Central memory CD8-positive, alpha-beta T cell (primary cell): ENCODE measurements around the gene WDR45B.
A peak's percentile ranks its signal among the peaks of the same experiment; 100 is the strongest.

ENCODE experiments used
- ATAC-seq: fragments of 150-1000 bp; cut with Tn5 transposase; replicated peaks from 2 replicates; pipeline ENCODE4 v1.10.0; 2022; ENCODE audit warnings: mild to moderate bottlenecking, moderate FRiP score, moderate number of reproducible peaks; ENCODE audit not compliant: poor library complexity, severe bottlenecking; ENCODE audit errors: extremely low read depth
- DNase-seq, 2 donors: peaks; one replicate each; pipeline ENCODE4 v3.0.0; 2021; ENCODE audit warnings: low spot score in 2 of 2
- H3K27ac Mint-ChIP-seq: one replicate; pipeline ENCODE4 v1.8.0; 2022; ENCODE audit warnings: low read depth, mild to moderate bottlenecking, moderate library complexity, mixed read lengths
- H3K27me3 Mint-ChIP-seq: one replicate; pipeline ENCODE4 v1.8.0; 2022; ENCODE audit warnings: mixed read lengths
- H3K36me3 Mint-ChIP-seq: one replicate; pipeline ENCODE4 v1.8.0; 2022; ENCODE audit warnings: mild to moderate bottlenecking, moderate library complexity, mixed read lengths; ENCODE audit not compliant: insufficient read depth
- H3K4me1 Mint-ChIP-seq: one replicate; pipeline ENCODE4 v1.8.0; 2022; ENCODE audit warnings: mixed read lengths
- H3K4me3 Mint-ChIP-seq: one replicate; pipeline ENCODE4 v1.8.0; 2022; ENCODE audit warnings: mild to moderate bottlenecking, moderate library complexity, mixed read lengths
- H3K9me3 Mint-ChIP-seq: one replicate; pipeline ENCODE4 v1.8.0; 2022; ENCODE audit warnings: mixed read lengths

WDR45B gene

GRCh38 chr17:82596837-82597672 lies 51.2 kb downstream of the WDR45B start:
- Mint-ChIP-seq H3K4me1 (peaks cover 21% of the 10 kb centered on the region), H3K27ac (peak overlapping the region; percentile 77), H3K9me3 (no peaks in the 10 kb centered on the region), H3K4me3 (no peak overlapping the region), H3K27me3 (no peaks in the 10 kb centered on the region), H3K36me3 (peaks cover 22% of the 10 kb centered on the region)
- no peak for ATAC-seq
- DNase-seq: no peak

GRCh38 chr17:82596296-82596695 lies 51.9 kb downstream of the WDR45B start:
- Mint-ChIP-seq H3K27me3 (no peaks in the 10 kb centered on the region), H3K4me1 (peaks cover 28% of the 10 kb centered on the region), H3K9me3 (no peaks in the 10 kb centered on the region), H3K36me3 (peaks cover 20% of the 10 kb centered on the region), H3K27ac (no peak overlapping the region), H3K4me3 (no peak overlapping the region)
- ATAC-seq (no peak), DNase-seq (no peak)

DNA sequence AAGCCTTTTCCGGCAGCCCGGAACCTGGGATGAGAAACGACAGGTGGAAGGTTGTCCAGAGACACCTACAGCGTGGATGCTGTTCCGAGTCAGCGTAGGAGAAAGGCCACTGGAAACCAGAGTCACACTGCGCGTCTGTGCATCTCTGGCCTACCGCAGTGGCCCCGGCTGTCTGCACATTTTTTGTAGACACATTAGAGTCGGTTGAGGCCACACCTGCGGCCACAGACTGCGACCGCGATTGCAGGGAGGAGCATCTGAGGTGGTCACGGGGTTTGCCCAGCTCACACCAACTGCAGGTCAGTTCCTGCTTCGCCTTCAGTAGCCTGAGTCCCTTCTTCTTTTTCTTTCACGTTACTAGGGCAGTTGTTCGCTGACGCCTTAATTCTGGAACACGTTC lies 52.4 kb downstream of the WDR45B start:
- Mint-ChIP-seq H3K9me3 (no peaks in the 10 kb centered on the region), H3K4me1 (peaks cover 28% of the 10 kb centered on the region), H3K27ac (no peak overlapping the region), H3K4me3 (no peak overlapping the region), H3K27me3 (no peaks in the 10 kb centered on the region), H3K36me3 (peaks cover 18% of the 10 kb centered on the region)
- DNase-seq: no peak
- ATAC-seq: no peak

GRCh38 chr17:82594571-82594970 lies 53.7 kb downstream of the WDR45B start:
- H3K4me3 Mint-ChIP-seq: no peak overlapping the region
- no peaks in the 10 kb centered on the region for H3K9me3 Mint-ChIP-seq
- no peak for ATAC-seq

GRCh38 chr17:82593590-82594087 lies 54.6 kb downstream of the WDR45B start:
- H3K4me3 Mint-ChIP-seq: peak overlapping the region; percentile 73
- peaks cover 17% of the 10 kb centered on the region for H3K36me3 Mint-ChIP-seq
- H3K27ac Mint-ChIP-seq: peak overlapping the region; percentile 83
- peaks cover 28% of the 10 kb centered on the region for H3K4me1 Mint-ChIP-seq
- ATAC-seq: peak; percentile 4
- no peaks in the 10 kb centered on the region for H3K27me3 Mint-ChIP-seq
- H3K9me3 Mint-ChIP-seq: no peaks in the 10 kb centered on the region
- no peak for DNase-seq

More at GRCh38 chr17:82594571-82594970, 53.7 kb downstream of the WDR45B start:
- Mint-ChIP-seq H3K27ac (no peak overlapping the region), H3K27me3 (no peaks in the 10 kb centered on the region), H3K36me3 (peaks cover 20% of the 10 kb centered on the region), H3K4me1 (peaks cover 28% of the 10 kb centered on the region)
- DNase-seq: no peak

- ATAC-seq: peak; percentile 59
- no peaks in the 10 kb centered on the region for H3K27me3 Mint-ChIP-seq
- peak overlapping the region; percentile 83 for H3K27ac Mint-ChIP-seq
- no peaks in the 10 kb centered on the region for H3K9me3 Mint-ChIP-seq
- peak; percentile 31 to 65 for DNase-seq
- peak overlapping the region; percentile 73 for H3K4me3 Mint-ChIP-seq
- peaks cover 20% of the 10 kb centered on the region for H3K36me3 Mint-ChIP-seq
- peaks cover 28% of the 10 kb centered on the region for H3K4me1 Mint-ChIP-seq
Observed at GRCh38 chr17:82592767-82593589, 55.3 kb downstream of the WDR45B start.

DNA sequence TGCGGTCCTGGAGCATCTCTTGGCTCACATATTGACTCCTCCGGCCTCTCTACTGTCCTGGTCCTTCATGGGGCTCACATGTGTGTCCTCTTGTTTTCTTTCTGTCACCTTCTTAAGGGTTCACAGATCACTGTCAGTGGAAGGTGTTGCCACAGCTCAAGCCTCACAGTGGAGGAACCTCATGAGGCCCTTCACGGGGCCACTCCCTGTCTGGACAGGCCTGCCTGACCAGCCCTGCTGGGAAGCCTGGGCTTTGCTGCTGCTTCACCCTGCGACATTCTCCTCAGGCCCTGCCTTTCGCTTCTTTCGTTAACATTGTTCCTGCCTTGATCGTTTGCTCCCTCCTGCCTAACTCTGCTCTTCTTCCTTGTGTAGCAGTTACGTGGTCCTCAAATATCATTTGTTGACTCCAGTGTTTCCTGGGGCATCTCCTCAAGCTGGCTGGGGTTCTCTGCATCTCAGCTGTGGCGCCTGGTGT lies 55.9 kb downstream of the WDR45B start:
- no peak for DNase-seq
- Mint-ChIP-seq H3K4me1 (peaks cover 28% of the 10 kb centered on the region), H3K9me3 (no peaks in the 10 kb centered on the region), H3K4me3 (peak overlapping the region; percentile 73), H3K27ac (peak overlapping the region; percentile 83), H3K36me3 (peaks cover 23% of the 10 kb centered on the region), H3K27me3 (no peaks in the 10 kb centered on the region)
- ATAC-seq: peak; percentile 3

- ATAC-seq: no peak
- no peak overlapping the region for H3K4me3 Mint-ChIP-seq
- H3K4me1 Mint-ChIP-seq: peaks cover 28% of the 10 kb centered on the region
- H3K9me3 Mint-ChIP-seq: no peaks in the 10 kb centered on the region
- peaks cover 21% of the 10 kb centered on the region for H3K36me3 Mint-ChIP-seq
- H3K27ac Mint-ChIP-seq: peak overlapping the region; percentile 83
- no peak for DNase-seq
- no peaks in the 10 kb centered on the region for H3K27me3 Mint-ChIP-seq
Observed at GRCh38 chr17:82590881-82591539, 57.2 kb downstream of the WDR45B start.

DNA sequence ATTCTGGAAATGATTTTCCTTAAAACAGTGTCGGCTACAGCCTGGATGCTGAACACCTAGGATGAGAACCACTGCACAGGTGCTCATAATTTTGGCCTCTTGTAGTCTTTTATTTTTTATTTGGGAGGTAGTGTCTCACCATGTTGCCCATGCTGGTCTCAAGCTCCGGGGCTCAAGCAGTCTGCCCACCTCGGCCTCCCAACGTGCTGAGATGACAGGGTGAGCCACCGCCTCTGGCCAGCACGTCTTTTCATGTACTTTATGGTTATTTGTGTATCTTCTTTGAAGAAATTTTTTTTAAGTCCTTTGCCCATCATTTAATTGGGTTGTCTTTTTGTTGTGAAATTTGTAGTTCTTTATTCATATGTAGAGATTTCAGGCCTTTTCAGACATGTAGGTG lies 58.0 kb downstream of the WDR45B start:
- Mint-ChIP-seq H3K9me3 (no peaks in the 10 kb centered on the region), H3K27ac (peak overlapping the region; percentile 49), H3K4me1 (peaks cover 28% of the 10 kb centered on the region), H3K27me3 (no peaks in the 10 kb centered on the region), H3K4me3 (no peak overlapping the region), H3K36me3 (peaks cover 25% of the 10 kb centered on the region)
- ATAC-seq (no peak), DNase-seq (no peak)

DNA sequence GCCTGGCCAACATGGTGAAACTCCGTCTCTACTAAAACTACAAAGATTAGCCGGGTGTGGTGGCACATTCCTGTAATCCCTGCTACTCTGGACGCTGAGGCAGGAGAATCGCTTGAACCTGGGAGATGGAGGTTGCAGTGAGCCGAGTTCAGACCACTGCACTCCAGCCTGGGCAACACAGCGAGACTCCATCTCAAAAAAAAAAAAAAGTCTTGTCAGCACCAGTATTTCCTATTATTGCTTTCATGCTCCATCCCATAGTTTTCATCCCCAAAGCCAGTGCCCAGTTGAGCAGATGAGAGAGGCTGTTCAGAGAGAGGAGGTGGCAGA lies 58.4 kb downstream of the WDR45B start:
- peaks cover 28% of the 10 kb centered on the region for H3K4me1 Mint-ChIP-seq

GRCh38 chr17:82588266-82589175 lies 59.7 kb downstream of the WDR45B start:
- Mint-ChIP-seq H3K4me3 (no peak overlapping the region), H3K36me3 (peaks cover 29% of the 10 kb centered on the region), H3K9me3 (no peaks in the 10 kb centered on the region), H3K4me1 (peaks cover 21% of the 10 kb centered on the region), H3K27me3 (no peaks in the 10 kb centered on the region), H3K27ac (no peak overlapping the region)
- ATAC-seq (no peak), DNase-seq (no peak)

More for the DNA sequence above, 58.4 kb downstream of the WDR45B start:
- H3K36me3 Mint-ChIP-seq: peaks cover 27% of the 10 kb centered on the region
- no peaks in the 10 kb centered on the region for H3K9me3 Mint-ChIP-seq
- H3K27me3 Mint-ChIP-seq: no peaks in the 10 kb centered on the region
- H3K27ac Mint-ChIP-seq: peak overlapping the region; percentile 49
- DNase-seq: no peak
- ATAC-seq: no peak
- H3K4me3 Mint-ChIP-seq: no peak overlapping the region
